ENCODE data around the gene RNF167. TPM values are rescaled to one million over a fixed set of nuclear protein-coding genes. Genes with fewer than 3 reads are reported as not detected.
A peak's percentile ranks its signal among the peaks of the same experiment; 100 is the strongest.

Gene RNF167
- total RNA-seq, 1 donor from 2014 or later: 119 TPM

GRCh38 chr17:4938688-4939545 is 1.2 kb upstream of the RNF167 start:
- H3K4me3 Mint-ChIP-seq: peak overlapping the region; percentile 95
- peaks cover 62% of the 10 kb centered on the region for H3K36me3 Mint-ChIP-seq (ENCODE audit: low read depth)
- no peaks in the 10 kb centered on the region for H3K27me3 Mint-ChIP-seq
- no peaks in the 10 kb centered on the region for H3K9me3 Mint-ChIP-seq
- intact Hi-C loops (cut with micrococcal nuclease): no loop called here
- peak overlapping the region; percentile 92 for H3K27ac Mint-ChIP-seq
- no peak for DNase-seq
- peaks cover 49% of the 10 kb centered on the region for H3K4me1 Mint-ChIP-seq

- H3K4me3 Mint-ChIP-seq: peak overlapping the region; percentile 95
- intact Hi-C loops (cut with micrococcal nuclease): no loop called here
- peak overlapping the region; percentile 92 for H3K27ac Mint-ChIP-seq
- no peaks in the 10 kb centered on the region for H3K9me3 Mint-ChIP-seq
- no peaks in the 10 kb centered on the region for H3K27me3 Mint-ChIP-seq
- peaks cover 67% of the 10 kb centered on the region for H3K36me3 Mint-ChIP-seq (ENCODE audit: low read depth)
- H3K4me1 Mint-ChIP-seq: peaks cover 49% of the 10 kb centered on the region
- no peak for DNase-seq
Measured at GRCh38 chr17:4939546-4939795, 597 bp upstream of the RNF167 start.

GRCh38 chr17:4940555-4941318 is 669 bp downstream of the RNF167 start:
- DNase-seq: peak; percentile 86
- Mint-ChIP-seq H3K27ac (peak overlapping the region; percentile 92), H3K27me3 (no peaks in the 10 kb centered on the region), H3K4me1 (peaks cover 60% of the 10 kb centered on the region), H3K9me3 (no peaks in the 10 kb centered on the region), H3K36me3 (ENCODE audit: low read depth) (peaks cover 78% of the 10 kb centered on the region), H3K4me3 (peak overlapping the region; percentile 95)
- intact Hi-C loops (cut with micrococcal nuclease): loop anchor here (1.0 to 10.0 kb wide), 4 partner anchors 8 to 576 kb away; partner anchors contain the start of genes CHRNE, NUP88, PFN1 and UBE2G1

DNA sequence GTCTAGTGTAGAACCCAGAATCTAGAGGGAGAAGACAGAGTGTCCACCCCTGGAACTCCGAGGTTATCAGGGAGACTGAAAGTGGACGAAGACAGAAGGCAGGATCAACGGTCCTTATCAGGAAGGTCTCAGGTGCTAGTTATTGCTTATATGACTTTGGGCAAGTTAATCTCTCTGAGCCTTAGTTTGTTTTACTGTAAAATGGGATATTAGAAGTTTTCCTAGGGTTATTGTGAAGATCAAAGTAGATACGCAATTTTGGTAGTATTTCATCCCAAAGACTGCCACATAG is 1.2 kb downstream of the RNF167 start:
- Mint-ChIP-seq H3K36me3 (ENCODE audit: low read depth) (peaks cover 79% of the 10 kb centered on the region), H3K27ac (peak overlapping the region; percentile 92), H3K27me3 (no peaks in the 10 kb centered on the region), H3K9me3 (no peaks in the 10 kb centered on the region), H3K4me1 (peaks cover 58% of the 10 kb centered on the region), H3K4me3 (peak overlapping the region; percentile 95)
- intact Hi-C loops (cut with micrococcal nuclease): loop anchor here (2.0 to 10.0 kb wide), 3 partner anchors 38 to 576 kb away; partner anchors contain the start of genes CHRNE, NUP88 and UBE2G1
- no peak for DNase-seq

- no peak for DNase-seq
- Mint-ChIP-seq H3K27ac (peak overlapping the region; percentile 92), H3K27me3 (no peaks in the 10 kb centered on the region), H3K9me3 (no peaks in the 10 kb centered on the region), H3K4me1 (peaks cover 60% of the 10 kb centered on the region), H3K4me3 (peak overlapping the region; percentile 95), H3K36me3 (ENCODE audit: low read depth) (peaks cover 80% of the 10 kb centered on the region)
- intact Hi-C loops (cut with micrococcal nuclease): loop anchor here (10.0 kb wide), 1 partner anchor 578 kb away; the partner anchor contains the start of gene UBE2G1
Measured at GRCh38 chr17:4942760-4943508, 2.9 kb downstream of the RNF167 start.

GRCh38 chr17:4944163-4944553 is 4.1 kb downstream of the RNF167 start:
- Mint-ChIP-seq H3K27me3 (no peaks in the 10 kb centered on the region), H3K27ac (peak overlapping the region; percentile 95), H3K9me3 (no peaks in the 10 kb centered on the region), H3K36me3 (ENCODE audit: low read depth) (peaks cover 74% of the 10 kb centered on the region), H3K4me1 (peaks cover 52% of the 10 kb centered on the region), H3K4me3 (peak overlapping the region; percentile 95)
- peak; percentile 90 for DNase-seq
- intact Hi-C loops (cut with micrococcal nuclease): loop anchor here (2.0 to 10.0 kb wide), 2 partner anchors 75 to 579 kb away; partner anchors contain the start of gene UBE2G1

DNA sequence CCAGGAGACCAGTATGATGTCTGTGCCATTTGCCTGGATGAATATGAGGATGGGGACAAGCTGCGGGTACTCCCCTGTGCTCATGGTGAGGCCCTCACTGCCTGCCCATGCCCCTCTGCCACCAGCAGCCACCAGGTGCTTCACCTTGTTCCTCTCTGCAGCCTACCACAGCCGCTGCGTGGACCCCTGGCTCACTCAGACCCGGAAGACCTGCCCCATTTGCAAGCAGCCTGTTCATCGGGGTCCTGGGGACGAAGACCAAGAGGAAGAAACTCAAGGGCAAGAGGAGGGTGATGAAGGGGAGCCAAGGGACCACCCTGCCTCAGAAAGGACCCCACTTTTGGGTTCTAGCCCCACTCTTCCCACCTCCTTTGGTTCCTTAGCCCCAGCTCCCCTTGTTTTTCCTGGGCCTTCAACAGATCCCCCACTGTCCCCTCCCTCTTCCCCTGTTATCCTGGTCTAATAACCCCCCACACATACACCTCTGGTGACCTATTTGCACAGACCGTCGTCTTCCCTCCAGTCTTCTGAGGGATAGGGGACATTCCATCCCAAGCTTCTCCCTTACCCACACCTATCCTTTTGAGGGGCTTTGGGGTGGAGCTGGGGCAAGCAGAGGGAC is 4.6 kb downstream of the RNF167 start:
- peak; percentile 77 for DNase-seq
- no peaks in the 10 kb centered on the region for H3K9me3 Mint-ChIP-seq
- H3K4me3 Mint-ChIP-seq: peak overlapping the region; percentile 95
- no peaks in the 10 kb centered on the region for H3K27me3 Mint-ChIP-seq
- peaks cover 72% of the 10 kb centered on the region for H3K36me3 Mint-ChIP-seq (ENCODE audit: low read depth)
- H3K4me1 Mint-ChIP-seq: peaks cover 52% of the 10 kb centered on the region
- intact Hi-C loops (cut with micrococcal nuclease): loop anchor here (1.0 to 10.0 kb wide), 4 partner anchors 43 to 580 kb away; partner anchors contain the start of genes ARRB2, CAMTA2 and UBE2G1
- peak overlapping the region; percentile 95 for H3K27ac Mint-ChIP-seq

- H3K4me1 Mint-ChIP-seq: peaks cover 54% of the 10 kb centered on the region
- H3K36me3 Mint-ChIP-seq (ENCODE audit: low read depth): peaks cover 68% of the 10 kb centered on the region
- H3K4me3 Mint-ChIP-seq: peak overlapping the region; percentile 95
- peak overlapping the region; percentile 95 for H3K27ac Mint-ChIP-seq
- peak; percentile 94 for DNase-seq
- H3K27me3 Mint-ChIP-seq: no peaks in the 10 kb centered on the region
- no peaks in the 10 kb centered on the region for H3K9me3 Mint-ChIP-seq
- intact Hi-C loops (cut with micrococcal nuclease): loop anchor here (1.0 to 10.0 kb wide), 4 partner anchors 42 to 581 kb away; partner anchors contain the start of genes ARRB2, CAMTA2 and UBE2G1
Measured at GRCh38 chr17:4945176-4945943, 5.3 kb downstream of the RNF167 start.

- H3K36me3 Mint-ChIP-seq (ENCODE audit: low read depth): peaks cover 66% of the 10 kb centered on the region
- no peaks in the 10 kb centered on the region for H3K9me3 Mint-ChIP-seq
- intact Hi-C loops (cut with micrococcal nuclease): loop anchor here (1.0 to 10.0 kb wide), 4 partner anchors 41 to 581 kb away; partner anchors contain the start of genes ARRB2, CAMTA2 and UBE2G1
Measured at GRCh38 chr17:4945944-4946280, 5.8 kb downstream of the RNF167 start.

DNA sequence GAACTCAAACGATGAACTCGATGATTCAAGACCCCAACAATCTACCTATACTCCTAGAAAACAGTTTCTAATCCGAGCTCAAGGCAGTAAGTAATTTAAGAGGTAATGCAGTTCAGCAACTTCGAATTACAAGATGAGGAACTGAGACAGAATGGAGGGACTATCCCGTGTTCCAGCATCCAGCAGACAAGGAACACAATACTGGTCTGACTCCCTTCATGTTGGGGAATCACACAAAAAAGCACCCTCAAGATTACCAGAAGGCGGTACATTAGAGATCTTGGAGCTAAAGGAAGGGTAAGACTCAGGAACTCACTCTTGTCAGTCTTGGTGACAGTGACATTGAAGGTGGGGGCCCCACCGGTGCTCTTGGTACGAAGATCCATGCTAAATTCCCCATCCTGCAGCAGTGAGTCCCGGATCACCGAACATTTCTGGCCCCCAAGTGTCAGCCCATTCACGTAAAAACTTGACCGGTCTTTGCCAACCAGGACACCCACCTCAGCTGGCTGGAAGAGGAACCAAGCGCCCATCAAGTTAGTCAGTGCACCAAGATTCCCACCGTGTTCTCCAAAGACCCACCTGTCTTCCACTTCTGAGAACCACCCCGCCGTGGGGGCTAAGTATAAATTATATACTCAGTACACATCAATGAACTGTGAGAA is 6.4 kb downstream of the RNF167 start:
- intact Hi-C loops (cut with micrococcal nuclease): loop anchor here (5.0 to 10.0 kb wide), 2 partner anchors 41 to 582 kb away; partner anchors contain the start of genes CAMTA2 and UBE2G1
- Mint-ChIP-seq H3K36me3 (ENCODE audit: low read depth) (peaks cover 61% of the 10 kb centered on the region), H3K4me1 (peaks cover 59% of the 10 kb centered on the region)

More at GRCh38 chr17:4945944-4946280, 5.8 kb downstream of the RNF167 start:
- no peak for DNase-seq
- Mint-ChIP-seq H3K4me3 (peak overlapping the region; percentile 95), H3K4me1 (peaks cover 59% of the 10 kb centered on the region), H3K27me3 (no peaks in the 10 kb centered on the region), H3K27ac (peak overlapping the region; percentile 95)

DNA sequence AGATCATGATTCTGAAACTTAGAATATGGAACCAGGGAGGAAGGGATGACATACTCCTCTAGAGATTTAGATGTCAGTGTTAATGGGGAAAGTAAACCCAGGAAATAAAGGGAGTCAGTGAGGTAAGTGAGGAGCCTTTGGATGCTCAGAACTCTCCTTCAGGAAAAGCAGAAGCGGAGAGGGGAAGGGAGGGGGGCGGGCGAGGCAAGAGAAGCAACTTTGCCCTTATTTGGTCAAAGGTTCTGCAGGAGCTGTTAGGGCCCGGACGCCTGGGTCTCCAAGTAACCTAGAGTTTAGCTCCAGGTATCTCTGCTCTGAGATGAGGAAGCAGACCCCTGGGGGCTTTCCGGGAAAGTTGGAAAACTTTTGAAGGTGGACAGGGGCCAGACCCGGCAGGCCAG is 6.9 kb downstream of the RNF167 start:
- Mint-ChIP-seq H3K27ac (peak overlapping the region; percentile 95), H3K9me3 (no peaks in the 10 kb centered on the region), H3K27me3 (no peaks in the 10 kb centered on the region), H3K4me3 (peak overlapping the region; percentile 95), H3K4me1 (peaks cover 58% of the 10 kb centered on the region), H3K36me3 (ENCODE audit: low read depth) (peaks cover 55% of the 10 kb centered on the region)
- DNase-seq: no peak
- intact Hi-C loops (cut with micrococcal nuclease): loop anchor here (5.0 to 10.0 kb wide), 2 partner anchors 40 to 582 kb away; partner anchors contain the start of genes CAMTA2 and UBE2G1

More for the DNA sequence above, 6.4 kb downstream of the RNF167 start:
- Mint-ChIP-seq H3K4me3 (peak overlapping the region; percentile 95), H3K9me3 (no peaks in the 10 kb centered on the region), H3K27ac (peak overlapping the region; percentile 95), H3K27me3 (no peaks in the 10 kb centered on the region)
- DNase-seq: peak; percentile 71
